GM18517 (cell line): Measurements from ENCODE around the gene FDCSP.
"Not testable (repeated sequence)": the region's sequence is repeated elsewhere in the genome, so short reads cannot be mapped to it uniquely, and the experiment has no call there.

Experiments
- ATAC-seq: cut with Tn5 transposase; IDR thresholded peaks from one replicate; pipeline ENCODE4 v1.9.1; 2021; ENCODE audit warnings: mild to moderate bottlenecking, moderate library complexity; ENCODE audit not compliant: unreplicated experiment

The FDCSP gene

GRCh38 chr4:70239131-70239883, 13.4 kb downstream of the FDCSP start:
- no peak for ATAC-seq

DNA sequence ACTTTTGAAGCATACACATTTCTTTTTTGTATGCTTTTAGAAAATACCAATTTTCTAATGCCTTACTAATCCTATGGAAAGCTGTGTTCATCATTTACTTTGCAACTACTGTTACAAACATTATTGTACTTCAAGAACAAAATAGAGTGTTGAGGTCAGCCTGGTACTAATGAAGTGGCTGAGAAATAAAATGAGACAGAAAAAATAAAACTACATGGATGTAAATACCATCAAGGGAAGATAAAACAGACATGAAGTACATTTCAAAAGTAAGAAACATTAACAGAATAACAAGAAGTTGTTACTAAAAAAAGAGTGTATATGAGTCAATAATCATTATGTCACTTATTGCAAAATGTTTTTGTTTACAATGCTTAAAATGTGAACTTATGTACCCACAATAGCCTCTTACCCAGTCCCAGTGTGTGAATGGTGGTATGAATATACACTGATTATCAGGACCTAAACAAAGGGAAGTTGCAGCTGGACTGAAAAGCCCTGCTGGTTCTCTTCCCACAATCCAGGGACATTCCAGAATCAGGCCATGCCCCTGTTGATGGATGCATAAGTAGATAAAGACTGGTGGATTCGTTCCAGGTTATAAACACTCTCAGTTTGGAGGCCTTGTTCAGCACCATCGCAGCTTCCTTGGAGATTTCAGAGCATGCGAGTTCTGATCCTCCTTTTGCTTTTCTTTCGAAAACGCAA, 14.1 kb downstream of the FDCSP start:
- no peak for ATAC-seq

DNA sequence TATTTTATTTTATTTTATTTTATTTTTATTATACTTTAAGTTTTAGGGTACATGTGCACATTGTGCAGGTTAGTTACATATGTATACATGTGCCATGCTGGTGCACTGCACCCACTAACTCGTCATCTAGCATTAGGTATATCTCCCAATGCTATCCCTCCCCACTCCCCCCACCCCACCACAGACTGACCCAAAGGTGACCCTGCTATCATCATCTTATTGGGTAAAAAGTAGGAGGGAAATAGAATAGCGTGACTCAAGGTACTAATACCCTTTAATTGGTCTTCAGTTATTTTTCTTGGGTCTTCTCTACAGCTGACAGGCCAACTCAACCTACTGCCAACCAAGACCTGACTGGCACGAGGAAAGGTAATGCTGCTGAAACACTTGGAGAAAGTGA, 16.4 kb downstream of the FDCSP start, which contains the start of gene CSN3:
TSS of gene CSN3 (plus strand) at position 301 of the 400 bp plus-strand sequence. CDS start 2,223 bp downstream, outside the sequence.
- ATAC-seq = not testable (repeated sequence)

DNA sequence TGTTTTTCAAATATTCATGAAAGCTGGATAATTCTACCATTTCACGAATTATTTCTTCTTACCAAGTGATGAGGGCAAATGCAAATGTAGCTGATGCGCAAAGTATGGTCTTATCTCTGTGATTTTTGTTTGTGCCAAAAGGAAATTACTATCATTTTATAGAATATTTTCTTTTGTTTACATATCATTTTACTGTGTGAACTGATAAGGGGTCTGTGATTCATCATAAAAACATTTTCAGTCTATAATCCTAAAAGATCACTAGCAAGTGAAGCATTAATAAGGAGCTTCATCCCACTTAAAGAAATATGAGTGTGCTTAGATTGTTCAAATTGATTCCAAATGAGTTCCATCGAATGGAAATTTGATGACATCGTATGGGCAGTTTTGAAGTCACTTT, 17.2 kb downstream of the FDCSP start:
- no peak for ATAC-seq

DNA sequence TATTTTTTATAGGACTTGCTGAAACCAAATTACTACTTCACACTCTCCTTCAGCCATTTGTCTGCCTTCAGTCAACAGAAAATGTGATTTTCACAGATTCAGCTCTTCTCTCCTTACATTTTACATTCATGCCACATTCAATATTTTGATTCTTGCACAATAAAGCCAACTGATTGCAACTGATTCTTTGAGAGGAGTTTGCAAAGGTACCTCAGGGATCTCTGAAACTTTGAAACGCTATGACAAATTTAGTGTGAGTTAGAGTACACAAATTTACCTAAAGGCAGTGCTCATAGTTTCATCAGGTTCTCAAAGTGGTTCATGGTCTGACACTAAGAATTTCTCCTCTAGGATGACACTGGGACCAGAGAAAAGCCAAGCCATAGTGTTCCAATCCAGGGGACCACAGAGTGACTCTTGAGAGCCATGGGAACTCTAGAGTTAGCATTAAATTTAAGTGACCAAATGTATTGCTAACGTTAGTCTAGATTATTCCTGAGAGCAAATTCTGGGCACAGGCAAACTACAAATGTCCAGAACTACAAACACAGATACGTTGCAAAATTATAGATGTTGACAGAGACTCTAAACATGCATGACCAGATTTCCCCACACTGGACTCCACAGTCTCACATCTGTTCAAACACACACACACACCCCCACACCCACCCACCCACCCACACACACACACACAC, 25.5 kb downstream of the FDCSP start:
- ATAC-seq = no peak

DNA sequence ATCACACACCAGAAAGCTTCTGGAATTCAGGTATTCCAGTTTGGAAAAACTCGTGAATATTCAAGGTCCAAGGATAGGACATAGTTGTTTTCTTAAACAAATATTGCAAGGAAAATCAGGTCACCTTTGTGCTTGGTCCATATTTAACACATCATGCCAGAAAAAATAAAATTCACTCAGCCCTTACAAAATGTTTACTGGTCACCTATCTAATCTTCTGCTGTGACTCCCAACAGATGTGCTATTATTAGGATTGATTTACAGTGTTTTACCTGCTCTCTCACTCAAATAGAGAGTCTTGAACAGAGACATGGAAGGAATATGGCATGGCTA, 26.0 kb downstream of the FDCSP start:
- ATAC-seq = no peak

GRCh38 chr4:70269674-70270073, 43.8 kb downstream of the FDCSP start:
- ATAC-seq = no peak

GRCh38 chr4:70277121-70277520, 51.2 kb downstream of the FDCSP start:
- no peak for ATAC-seq

DNA sequence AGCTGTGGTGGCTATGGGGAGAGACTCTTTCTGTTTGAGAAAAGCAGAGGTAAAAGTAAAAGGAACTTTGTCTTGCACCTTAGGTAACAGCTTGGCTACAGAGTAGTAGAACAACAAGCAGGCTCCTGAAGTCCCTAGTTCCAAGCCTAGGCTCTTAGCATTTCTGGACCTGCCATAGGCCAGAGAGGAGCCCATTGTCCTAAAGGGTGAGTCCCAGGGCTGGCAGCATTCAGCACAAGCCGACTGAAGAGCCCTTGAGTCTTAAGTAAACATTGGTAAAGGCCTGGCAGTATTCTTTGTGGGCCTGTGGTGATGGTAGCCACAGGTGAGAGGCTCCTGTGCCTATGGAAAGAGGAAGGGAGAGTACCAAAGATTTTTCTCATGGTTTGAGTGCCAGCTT, 54.6 kb downstream of the FDCSP start:
- ATAC-seq = no peak
